ENCODE measurements around the gene MAPKAP1. TPM values are rescaled to one million over a fixed set of nuclear protein-coding genes. Genes with fewer than 3 reads are reported as not detected.

MAPKAP1 gene
- total RNA-seq, 1 donor from 2014 or later, result 49.6 TPM

DNA sequence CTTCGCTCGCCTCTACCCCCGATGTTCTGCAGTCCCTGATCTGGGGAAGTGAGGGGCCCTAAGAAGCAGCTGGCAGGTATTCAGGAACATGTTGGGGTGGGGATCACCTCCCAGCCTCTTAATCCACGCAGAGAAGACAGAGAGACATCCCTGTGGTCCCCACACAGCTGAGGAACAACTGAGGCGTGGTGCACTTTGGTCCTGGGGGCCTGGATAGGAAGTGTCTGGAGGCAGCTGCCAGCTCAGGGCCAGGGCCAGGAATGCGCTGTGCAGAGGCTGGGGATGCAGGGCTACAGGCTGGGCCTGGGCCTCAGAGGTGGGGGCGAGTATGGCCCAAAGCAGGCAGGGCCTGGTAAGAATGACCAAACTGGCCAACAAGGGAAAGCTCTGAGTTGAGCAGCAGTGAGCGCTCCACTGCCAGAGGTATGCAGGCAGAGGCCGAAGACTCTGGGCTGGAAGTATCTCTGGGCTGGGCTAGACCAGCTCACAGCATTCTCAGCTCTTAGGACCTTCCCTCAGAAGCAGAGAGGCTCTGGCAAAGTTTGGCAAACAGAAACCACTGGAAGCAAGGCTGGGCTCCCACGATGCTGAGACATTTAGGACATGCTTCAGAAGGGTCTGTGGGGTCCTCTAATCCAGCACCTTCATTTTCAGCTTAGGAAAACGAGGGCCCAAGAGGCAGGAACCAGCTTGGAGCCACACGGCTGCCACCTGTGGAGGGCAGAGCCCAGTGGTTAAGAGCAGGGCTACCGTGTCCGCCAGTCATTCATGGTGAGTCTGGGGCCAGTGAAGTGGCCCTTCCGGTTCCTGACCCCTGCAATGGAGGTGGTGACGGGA lies 271.0 kb downstream of the MAPKAP1 start:
- TF ChIP-seq, protein P1, sequence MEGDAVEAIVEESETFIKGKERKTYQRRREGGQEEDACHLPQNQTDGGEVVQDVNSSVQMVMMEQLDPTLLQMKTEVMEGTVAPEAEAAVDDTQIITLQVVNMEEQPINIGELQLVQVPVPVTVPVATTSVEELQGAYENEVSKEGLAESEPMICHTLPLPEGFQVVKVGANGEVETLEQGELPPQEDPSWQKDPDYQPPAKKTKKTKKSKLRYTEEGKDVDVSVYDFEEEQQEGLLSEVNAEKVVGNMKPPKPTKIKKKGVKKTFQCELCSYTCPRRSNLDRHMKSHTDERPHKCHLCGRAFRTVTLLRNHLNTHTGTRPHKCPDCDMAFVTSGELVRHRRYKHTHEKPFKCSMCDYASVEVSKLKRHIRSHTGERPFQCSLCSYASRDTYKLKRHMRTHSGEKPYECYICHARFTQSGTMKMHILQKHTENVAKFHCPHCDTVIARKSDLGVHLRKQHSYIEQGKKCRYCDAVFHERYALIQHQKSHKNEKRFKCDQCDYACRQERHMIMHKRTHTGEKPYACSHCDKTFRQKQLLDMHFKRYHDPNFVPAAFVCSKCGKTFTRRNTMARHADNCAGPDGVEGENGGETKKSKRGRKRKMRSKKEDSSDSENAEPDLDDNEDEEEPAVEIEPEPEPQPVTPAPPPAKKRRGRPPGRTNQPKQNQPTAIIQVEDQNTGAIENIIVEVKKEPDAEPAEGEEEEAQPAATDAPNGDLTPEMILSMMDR (IDR thresholded peaks at IDR 0.05), result no peak
- no peaks in the 10 kb centered on the region for H3K27me3 ChIP-seq
- intact Hi-C loops (cut with DNase I), result no loop called here
- DNase-seq (ENCODE audit: low spot score in 2 of 2), result no peak
- H3K9me3 ChIP-seq, result no peaks in the 10 kb centered on the region
- peaks cover 17 to 20% of the 10 kb centered on the region in 2 donors for H3K36me3 ChIP-seq
- no peaks in the 10 kb centered on the region for H3K4me1 ChIP-seq
- H3K4me3 ChIP-seq, result no peak overlapping the region
- H3K27ac ChIP-seq, result no peak overlapping the region

- intact Hi-C loops (cut with DNase I), result no loop called here
- no peak overlapping the region for H3K27ac ChIP-seq
- TF ChIP-seq, protein P1 (IDR thresholded peaks at IDR 0.05), result no peak
- H3K36me3 ChIP-seq, result peaks cover 16 to 17% of the 10 kb centered on the region in 2 donors
- no peaks in the 10 kb centered on the region for H3K9me3 ChIP-seq
- no peak overlapping the region for H3K4me3 ChIP-seq
- no peaks in the 10 kb centered on the region for H3K27me3 ChIP-seq
- no peak for DNase-seq (ENCODE audit: low spot score in 2 of 2)
- H3K4me1 ChIP-seq, result no peaks in the 10 kb centered on the region
Measured at GRCh38 chr9:125434986-125435775, 271.8 kb downstream of the MAPKAP1 start.

- no peaks in the 10 kb centered on the region for H3K9me3 ChIP-seq
- TF ChIP-seq, protein P1 (IDR thresholded peaks at IDR 0.05), result no peak
- no peak for DNase-seq (ENCODE audit: low spot score in 2 of 2)
- no peaks in the 10 kb centered on the region for H3K27me3 ChIP-seq
- no peak overlapping the region for H3K4me3 ChIP-seq
- peaks cover 2 to 4% of the 10 kb centered on the region in 2 donors for H3K36me3 ChIP-seq
- no peak overlapping the region for H3K27ac ChIP-seq
- intact Hi-C loops (cut with DNase I), result no loop called here
- H3K4me1 ChIP-seq, result no peaks in the 10 kb centered on the region
Measured at GRCh38 chr9:125433461-125434011, 273.5 kb downstream of the MAPKAP1 start.

DNA sequence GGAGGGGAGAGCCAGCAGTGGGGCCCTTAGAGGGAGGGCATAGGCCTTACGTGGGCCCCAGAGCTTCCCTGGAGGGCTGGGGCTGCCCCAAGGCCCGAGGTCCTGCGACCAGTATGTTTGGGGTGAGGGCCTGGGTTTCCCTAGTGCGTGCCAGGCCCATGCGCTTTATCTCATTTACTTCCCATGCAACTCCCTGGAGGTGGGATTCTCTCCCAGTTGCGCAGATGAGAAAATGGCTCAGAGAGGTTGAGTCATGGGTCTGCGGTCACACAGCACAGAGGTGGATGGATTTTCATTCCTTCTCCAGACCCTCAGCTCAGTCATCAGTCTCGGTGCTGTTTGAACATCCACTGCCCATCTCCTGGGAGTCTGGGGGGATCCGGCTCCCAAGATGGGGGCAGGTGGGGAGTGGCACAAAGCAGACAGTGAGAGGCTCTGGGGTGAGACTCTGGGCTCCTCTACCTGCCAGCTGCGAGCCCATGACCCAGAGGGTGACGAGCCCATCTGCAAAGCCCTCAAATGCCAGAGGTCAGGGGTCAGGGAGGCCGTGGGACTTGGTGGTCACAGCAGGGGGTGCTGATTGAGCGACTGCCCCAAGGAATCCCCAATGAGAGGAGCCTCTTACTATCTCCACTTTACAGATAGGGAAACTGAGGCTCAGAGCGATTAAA lies 274.2 kb downstream of the MAPKAP1 start:
- Histone ChIP-seq H3K36me3 (no peaks in the 10 kb centered on the region), H3K27me3 (no peaks in the 10 kb centered on the region)
- DNase-seq (ENCODE audit: low spot score in 2 of 2), result no peak

More for the DNA sequence above, 274.2 kb downstream of the MAPKAP1 start:
- TF ChIP-seq, protein P1 (IDR thresholded peaks at IDR 0.05), result no peak
- intact Hi-C loops (cut with DNase I), result no loop called here
- Histone ChIP-seq H3K4me1 (no peaks in the 10 kb centered on the region), H3K9me3 (no peaks in the 10 kb centered on the region), H3K4me3 (no peak overlapping the region), H3K27ac (no peak overlapping the region)

Data from ascending aorta (tissue), 2 donors.